ENCODE results near the gene CCDC188. TPM values are rescaled to one million over a fixed set of nuclear protein-coding genes. Genes with fewer than 3 reads are reported as not detected.
A peak's percentile ranks its signal among the peaks of the same experiment; 100 is the strongest.

The CCDC188 gene
- total and polyA plus RNA-seq, 2 donors (not counting 1 experiment from before 2014, with no cell fraction given) = not detected

DNA sequence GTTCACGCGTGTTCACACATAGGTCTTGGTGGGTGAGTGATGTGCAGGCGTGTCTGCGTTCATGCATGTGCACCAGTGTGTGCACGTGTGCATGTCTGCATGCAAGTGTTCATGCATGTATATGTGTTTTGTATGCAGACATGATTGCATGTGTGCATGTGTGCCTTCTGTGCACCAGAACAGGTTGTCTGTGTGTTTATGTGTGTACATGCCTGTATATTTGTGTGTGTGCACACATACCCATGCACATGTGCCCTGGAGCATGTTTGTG lies 14.3 kb downstream of the CCDC188 start:
- peaks cover 14 to 45% of the 10 kb centered on the region in 2 donors for H3K4me1 ChIP-seq (ENCODE audit: control insufficient read depth in 2 of 2, insufficient read depth in 2 of 2, low read length in 2 of 2)
- peaks cover 38% of the 10 kb centered on the region for H3K4me1 Mint-ChIP-seq
- peaks cover 72% of the 10 kb centered on the region for H4K20me1 ChIP-seq (ENCODE audit: control insufficient read depth, insufficient read depth, low read length, poor library complexity, severe bottlenecking)
- H3K79me2 ChIP-seq (ENCODE audit: control insufficient read depth, insufficient read depth, low read length) = peaks cover 49% of the 10 kb centered on the region
- H3K4me3 ChIP-seq (ENCODE audit: control extremely low read depth in 1 of 5, extremely low read depth in 1 of 5, insufficient read depth in 1 of 5, low read depth in 2 of 5, low read length in 4 of 5) = no peak overlapping the region
- peaks cover 0 to 7% of the 10 kb centered on the region in 2 experiments for H3K36me3 ChIP-seq (replicated peaks in 1 of 2; ENCODE audit: control extremely low read depth in 1 of 2, control insufficient read depth in 1 of 2, extremely low read depth in 1 of 2, insufficient read depth in 2 of 2, low read length in 1 of 2)
- no peak overlapping the region for H3K27ac ChIP-seq (ENCODE audit: low read length in 2 of 2)
- intact Hi-C loops (cut with micrococcal nuclease) = no loop called here
- H3K9me3 ChIP-seq (ENCODE audit: control extremely low read depth in 1 of 3, control insufficient read depth in 2 of 3, insufficient read depth in 1 of 3, low read length in 2 of 3) = no peaks in the 10 kb centered on the region
- H3K4me3 Mint-ChIP-seq = peak overlapping the region; percentile 23
- H3K27me3 ChIP-seq (replicated peaks in 1 of 4; ENCODE audit: control extremely low read depth in 1 of 4, control insufficient read depth in 3 of 4, insufficient read depth in 4 of 4, low read length in 3 of 4) = no peaks in the 10 kb centered on the region
- TF ChIP-seq EZH2 (IDR thresholded peaks at IDR 0.05; ENCODE audit: borderline replicate concordance, insufficient read depth, low read depth, low read length, poor library complexity, severe bottlenecking) (no peak), CTCF (IDR thresholded peaks at IDR 0.05) (no peak)
- DNase-seq (no peak), ATAC-seq (ENCODE audit: low read depth) (no peak)
- no peaks in the 10 kb centered on the region for H3K9me3 Mint-ChIP-seq (ENCODE audit: insufficient read depth)
- no peak overlapping the region for H3K4me2 ChIP-seq (replicated peaks; ENCODE audit: low read depth, low read length, poor library complexity, severe bottlenecking)
- POLR2A ChIA-PET = no interaction called here
- no peak overlapping the region for H2AFZ ChIP-seq (ENCODE audit: insufficient read depth, low read depth, low read length, poor library complexity, severe bottlenecking)
- CTCF ChIA-PET = no interaction called here
- no peaks in the 10 kb centered on the region for H3K27me3 Mint-ChIP-seq
- H3K9ac ChIP-seq (ENCODE audit: low read length) = no peak overlapping the region
- H3K27ac Mint-ChIP-seq = no peak overlapping the region
- 96% methylated on average over 5 of the region's 5 CpGs for WGBS (ENCODE audit: insufficient coverage)

DNA sequence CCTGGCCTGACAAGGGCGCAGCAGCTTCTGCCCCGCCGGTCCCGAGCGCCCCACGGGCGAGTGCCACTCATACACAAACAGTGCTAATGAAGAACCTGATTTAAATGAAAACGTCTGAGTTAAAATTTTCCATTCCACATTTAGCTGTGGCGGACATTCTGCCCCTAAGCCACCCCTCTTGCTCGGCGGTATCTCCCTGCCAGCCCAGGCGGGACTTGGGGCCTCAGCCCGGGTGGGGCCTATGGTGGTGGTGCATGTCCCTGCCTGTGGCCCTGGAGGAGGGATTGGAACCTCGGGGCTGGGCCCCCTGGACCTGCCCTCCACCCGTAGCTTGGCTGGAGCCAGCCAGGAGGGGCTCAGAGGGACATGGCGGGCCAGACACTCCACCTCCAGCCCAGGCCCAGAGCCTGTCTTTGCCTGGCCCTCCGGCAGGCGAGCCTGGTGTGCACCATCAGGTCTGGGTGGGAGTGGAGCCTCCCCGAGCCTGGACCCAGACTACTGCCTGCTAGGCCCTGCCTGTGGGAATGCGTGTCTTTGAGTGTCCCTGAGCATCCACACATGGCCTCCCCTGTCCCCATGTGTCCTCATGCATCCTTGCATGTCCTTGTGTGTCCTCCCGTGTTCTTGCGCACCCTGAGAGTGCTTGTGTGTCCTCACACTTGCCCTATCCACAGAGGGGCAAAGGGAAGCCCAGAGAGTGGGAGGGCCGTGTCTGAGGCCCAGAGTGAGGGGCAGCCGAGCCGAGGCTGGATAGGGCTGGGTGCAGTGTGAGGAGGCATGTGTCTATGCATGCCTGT lies 14.9 kb downstream of the CCDC188 start:
- WGBS (ENCODE audit: insufficient coverage) = 88% methylated on average over 20 of the region's 25 CpGs
- Mint-ChIP-seq H3K9me3 (ENCODE audit: insufficient read depth) (no peaks in the 10 kb centered on the region), H3K27me3 (no peaks in the 10 kb centered on the region), H3K27ac (no peak overlapping the region), H3K4me1 (peaks cover 38% of the 10 kb centered on the region), H3K4me3 (peak overlapping the region; percentile 23)
- Histone ChIP-seq H3K9ac (ENCODE audit: low read length) (no peak overlapping the region), H3K4me2 (replicated peaks; ENCODE audit: low read depth, low read length, poor library complexity, severe bottlenecking) (no peak overlapping the region), H3K4me3 (ENCODE audit: control extremely low read depth in 1 of 5, extremely low read depth in 1 of 5, insufficient read depth in 1 of 5, low read depth in 2 of 5, low read length in 4 of 5) (no peak overlapping the region), H3K79me2 (ENCODE audit: control insufficient read depth, insufficient read depth, low read length) (peaks cover 49% of the 10 kb centered on the region), H4K20me1 (ENCODE audit: control insufficient read depth, insufficient read depth, low read length, poor library complexity, severe bottlenecking) (peaks cover 72% of the 10 kb centered on the region), H3K27ac (ENCODE audit: low read length in 2 of 2) (no peak overlapping the region), H2AFZ (ENCODE audit: insufficient read depth, low read depth, low read length, poor library complexity, severe bottlenecking) (no peak overlapping the region), H3K27me3 (replicated peaks in 1 of 4; ENCODE audit: control extremely low read depth in 1 of 4, control insufficient read depth in 3 of 4, insufficient read depth in 4 of 4, low read length in 3 of 4) (no peaks in the 10 kb centered on the region), H3K9me3 (ENCODE audit: control extremely low read depth in 1 of 3, control insufficient read depth in 2 of 3, insufficient read depth in 1 of 3, low read length in 2 of 3) (no peaks in the 10 kb centered on the region), H3K36me3 (replicated peaks in 1 of 2; ENCODE audit: control extremely low read depth in 1 of 2, control insufficient read depth in 1 of 2, extremely low read depth in 1 of 2, insufficient read depth in 2 of 2, low read length in 1 of 2) (peaks cover 0 to 7% of the 10 kb centered on the region in 2 experiments), H3K4me1 (ENCODE audit: control insufficient read depth in 2 of 2, insufficient read depth in 2 of 2, low read length in 2 of 2) (peaks cover 14 to 45% of the 10 kb centered on the region in 2 donors)
- POLR2A ChIA-PET = no interaction called here
- TF ChIP-seq CTCF (IDR thresholded peaks at IDR 0.05) = no peak
- TF ChIP-seq EZH2 (IDR thresholded peaks at IDR 0.05; ENCODE audit: borderline replicate concordance, insufficient read depth, low read depth, low read length, poor library complexity, severe bottlenecking) = no peak
- DNase-seq (no peak), ATAC-seq (ENCODE audit: low read depth) (no peak)
- CTCF ChIA-PET = no interaction called here
- intact Hi-C loops (cut with micrococcal nuclease) = no loop called here
